Measurements from ENCODE around the gene STOML3.

The STOML3 gene, protein sequence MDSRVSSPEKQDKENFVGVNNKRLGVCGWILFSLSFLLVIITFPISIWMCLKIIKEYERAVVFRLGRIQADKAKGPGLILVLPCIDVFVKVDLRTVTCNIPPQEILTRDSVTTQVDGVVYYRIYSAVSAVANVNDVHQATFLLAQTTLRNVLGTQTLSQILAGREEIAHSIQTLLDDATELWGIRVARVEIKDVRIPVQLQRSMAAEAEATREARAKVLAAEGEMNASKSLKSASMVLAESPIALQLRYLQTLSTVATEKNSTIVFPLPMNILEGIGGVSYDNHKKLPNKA

DNA sequence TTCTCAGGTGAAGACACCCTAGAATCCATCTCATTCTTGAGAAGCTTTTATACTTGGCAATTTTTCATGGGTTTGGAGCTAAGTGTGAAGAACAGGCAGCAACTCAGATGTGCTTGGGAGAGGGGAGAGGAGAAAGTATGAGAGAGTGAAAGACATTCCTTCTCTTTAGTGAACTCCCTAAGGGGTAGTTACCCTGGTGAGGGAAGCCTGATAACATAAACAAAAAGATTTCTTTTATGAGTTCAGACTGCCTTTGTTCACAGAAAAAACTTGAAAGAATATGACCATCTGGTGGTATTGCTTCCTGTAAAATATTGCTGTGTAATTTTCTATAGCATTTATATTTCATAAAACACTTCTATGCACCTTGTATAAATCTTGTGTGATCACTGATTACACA, at the start of gene STOML3:
Gene STOML3, minus strand, starts transcription at position 139 of the 400 bp plus-strand sequence. Its CDS starts 110 bp downstream, at position 29.
- no peak within 1 kb of the TSS for H3K4me3 ChIP-seq (replicated peaks; ENCODE audit: low read depth, low read length)
- no peaks in the 10 kb centered on the region for H3K36me3 ChIP-seq (ENCODE audit: control insufficient read depth, insufficient read depth, low read length)
- no peaks in the 10 kb centered on the region for H3K27me3 ChIP-seq (replicated peaks; ENCODE audit: control insufficient read depth, insufficient read depth, low read length)
- TF ChIP-seq, protein P1, sequence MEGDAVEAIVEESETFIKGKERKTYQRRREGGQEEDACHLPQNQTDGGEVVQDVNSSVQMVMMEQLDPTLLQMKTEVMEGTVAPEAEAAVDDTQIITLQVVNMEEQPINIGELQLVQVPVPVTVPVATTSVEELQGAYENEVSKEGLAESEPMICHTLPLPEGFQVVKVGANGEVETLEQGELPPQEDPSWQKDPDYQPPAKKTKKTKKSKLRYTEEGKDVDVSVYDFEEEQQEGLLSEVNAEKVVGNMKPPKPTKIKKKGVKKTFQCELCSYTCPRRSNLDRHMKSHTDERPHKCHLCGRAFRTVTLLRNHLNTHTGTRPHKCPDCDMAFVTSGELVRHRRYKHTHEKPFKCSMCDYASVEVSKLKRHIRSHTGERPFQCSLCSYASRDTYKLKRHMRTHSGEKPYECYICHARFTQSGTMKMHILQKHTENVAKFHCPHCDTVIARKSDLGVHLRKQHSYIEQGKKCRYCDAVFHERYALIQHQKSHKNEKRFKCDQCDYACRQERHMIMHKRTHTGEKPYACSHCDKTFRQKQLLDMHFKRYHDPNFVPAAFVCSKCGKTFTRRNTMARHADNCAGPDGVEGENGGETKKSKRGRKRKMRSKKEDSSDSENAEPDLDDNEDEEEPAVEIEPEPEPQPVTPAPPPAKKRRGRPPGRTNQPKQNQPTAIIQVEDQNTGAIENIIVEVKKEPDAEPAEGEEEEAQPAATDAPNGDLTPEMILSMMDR (IDR thresholded peaks at IDR 0.05; ENCODE audit: insufficient read depth, low read length, poor library complexity, severe bottlenecking) = no peak
- no peak for DNase-seq (ENCODE audit: extremely low read depth, insufficient read length)

DNA sequence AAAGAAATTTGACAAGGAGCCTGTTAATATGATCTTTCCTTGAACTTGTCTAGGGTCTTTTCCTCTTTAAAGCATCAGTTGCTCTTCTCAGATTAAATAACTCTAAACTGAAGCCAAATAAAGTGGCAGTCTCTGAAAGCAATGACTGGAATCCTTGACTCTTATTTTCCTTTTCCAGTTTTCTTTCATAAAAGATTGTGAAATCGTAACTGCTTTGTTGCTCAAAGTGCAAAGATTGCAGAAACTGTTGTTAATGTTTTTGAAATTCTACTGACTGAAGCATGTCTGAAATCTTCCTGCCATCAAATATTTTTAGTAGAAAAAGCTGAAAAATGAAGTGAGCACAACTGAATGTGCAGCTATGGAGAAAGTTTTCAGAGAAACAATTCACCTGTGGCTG, 49.6 kb upstream of the STOML3 start:
- Histone ChIP-seq H3K4me3 (replicated peaks; ENCODE audit: low read depth, low read length) (no peak overlapping the region), H3K27me3 (replicated peaks; ENCODE audit: control insufficient read depth, insufficient read depth, low read length) (no peaks in the 10 kb centered on the region), H3K36me3 (ENCODE audit: control insufficient read depth, insufficient read depth, low read length) (no peaks in the 10 kb centered on the region)
- TF ChIP-seq, protein P1 (IDR thresholded peaks at IDR 0.05; ENCODE audit: insufficient read depth, low read length, poor library complexity, severe bottlenecking) = no peak
- no peak for DNase-seq (ENCODE audit: extremely low read depth, insufficient read length)

DNA sequence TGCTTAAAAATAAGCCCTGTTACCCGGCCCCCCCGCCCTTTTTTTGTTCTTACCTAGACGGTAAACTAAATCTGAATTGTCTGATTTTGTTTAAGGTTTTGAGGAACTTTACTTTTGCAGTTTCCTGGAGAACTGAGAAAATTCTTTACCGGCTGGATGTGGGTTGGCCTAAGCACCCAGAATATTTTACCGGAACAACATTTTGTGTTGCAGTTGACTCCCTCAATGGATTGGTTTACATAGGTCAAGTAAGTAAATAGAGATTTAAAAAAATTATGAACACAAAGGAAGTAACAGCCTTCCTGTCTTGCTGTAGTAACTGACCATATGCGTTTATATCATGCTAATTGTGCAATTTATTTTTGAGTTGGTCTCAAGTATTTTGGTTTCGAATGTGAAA, 48.4 kb upstream of the STOML3 start:
- no peak for DNase-seq (ENCODE audit: extremely low read depth, insufficient read length)
- TF ChIP-seq, protein P1 (IDR thresholded peaks at IDR 0.05; ENCODE audit: insufficient read depth, low read length, poor library complexity, severe bottlenecking) = no peak
- peak overlapping the region; percentile 82 for H3K4me3 ChIP-seq (replicated peaks; ENCODE audit: low read depth, low read length)

DNA sequence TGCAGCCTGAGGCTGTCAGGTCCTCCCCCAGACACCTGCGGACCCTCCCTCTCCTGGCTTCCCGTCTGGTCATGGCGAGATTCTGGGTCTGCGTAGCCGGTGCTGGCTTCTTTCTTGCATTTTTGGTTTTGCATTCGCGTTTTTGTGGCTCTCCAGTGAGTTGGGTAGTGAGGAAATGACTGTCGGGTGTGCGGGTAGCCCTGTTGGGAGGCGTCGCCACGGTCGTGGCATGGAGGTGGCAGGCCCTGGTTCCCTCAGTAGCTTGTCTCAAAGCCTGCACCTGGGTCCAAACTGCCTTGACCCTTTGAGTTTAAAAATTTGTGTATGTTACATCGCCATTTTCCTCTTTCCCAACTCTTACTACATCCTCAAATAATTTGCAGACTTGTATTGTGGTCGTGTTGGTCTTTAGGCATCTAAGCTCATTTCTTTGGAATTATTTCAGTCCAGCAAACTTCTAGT, 48.0 kb upstream of the STOML3 start:
- Histone ChIP-seq H3K27me3 (replicated peaks; ENCODE audit: control insufficient read depth, insufficient read depth, low read length) (no peaks in the 10 kb centered on the region), H3K4me3 (replicated peaks; ENCODE audit: low read depth, low read length) (peak overlapping the region; percentile 82), H3K36me3 (ENCODE audit: control insufficient read depth, insufficient read depth, low read length) (no peaks in the 10 kb centered on the region)
- DNase-seq (ENCODE audit: extremely low read depth, insufficient read length) = no peak
- TF ChIP-seq, protein P1 (IDR thresholded peaks at IDR 0.05; ENCODE audit: insufficient read depth, low read length, poor library complexity, severe bottlenecking) = no peak

More for the DNA sequence above, 48.4 kb upstream of the STOML3 start:
- Histone ChIP-seq H3K36me3 (ENCODE audit: control insufficient read depth, insufficient read depth, low read length) (no peaks in the 10 kb centered on the region), H3K27me3 (replicated peaks; ENCODE audit: control insufficient read depth, insufficient read depth, low read length) (no peaks in the 10 kb centered on the region)

DNA sequence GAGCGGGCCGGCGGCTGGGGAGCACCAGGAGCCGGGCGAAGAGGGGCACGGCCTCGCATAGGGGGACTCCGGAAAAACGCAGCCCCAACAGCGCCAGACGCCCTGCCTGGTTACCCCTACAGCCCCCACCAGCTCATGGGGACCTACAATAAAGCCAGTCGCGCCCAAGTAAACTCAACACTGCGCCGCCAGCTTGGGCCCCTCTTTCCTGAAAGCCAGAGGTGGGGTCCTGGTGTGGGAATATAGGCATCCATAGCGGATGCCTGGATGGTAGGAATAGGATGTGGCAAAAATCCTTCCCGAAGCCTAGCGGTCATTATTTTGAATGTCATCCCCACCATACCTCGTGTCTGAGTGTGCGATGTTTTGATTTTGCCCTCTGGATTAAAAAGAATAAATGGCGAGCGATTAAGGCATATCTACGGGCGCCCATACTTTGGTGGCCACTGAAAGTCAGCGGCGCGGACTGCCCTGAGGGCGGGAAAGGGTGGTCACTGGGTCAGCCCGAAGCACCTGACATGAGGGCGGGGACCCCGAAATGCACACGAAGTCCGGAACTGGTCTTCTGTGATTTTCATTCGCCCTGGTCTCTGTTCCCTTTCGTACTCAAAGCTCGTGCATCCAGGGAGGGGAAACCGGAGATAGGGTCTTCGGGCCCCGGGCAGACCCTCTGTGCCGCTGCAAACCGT, 47.4 kb upstream of the STOML3 start, which contains the start of the genes NHLRC3 and PROSER1:
Gene NHLRC3, plus strand, starts transcription at position 577 of the 689 bp plus-strand sequence. CDS start 184 bp downstream, outside the sequence.
Gene PROSER1, minus strand, starts transcription at position 210 of the 689 bp plus-strand sequence. CDS start 847 bp downstream, outside the sequence.
- Histone ChIP-seq H3K4me3 (replicated peaks; ENCODE audit: low read depth, low read length) (peak within 1 kb of the TSS; percentile 82), H3K36me3 (ENCODE audit: control insufficient read depth, insufficient read depth, low read length) (no peaks in the 10 kb centered on the region), H3K27me3 (replicated peaks; ENCODE audit: control insufficient read depth, insufficient read depth, low read length) (no peaks in the 10 kb centered on the region)
- TF ChIP-seq, protein P1 (IDR thresholded peaks at IDR 0.05; ENCODE audit: insufficient read depth, low read length, poor library complexity, severe bottlenecking) = no peak
- DNase-seq (ENCODE audit: extremely low read depth, insufficient read length) = peak; percentile 89
